ACHN (cell line): ENCODE results near the gene RAMP2.

Experiments used
- DNase-seq: peaks from one replicate; pipeline ENCODE4 v3.0.0-alpha.2; 2015
- in situ Hi-C: cut with HindIII; loops from 2 replicates; pipeline ENCODE4 v1.10.0; 2017; ENCODE audit warnings: low sequenced_read_pairs, low pct_ligation_motif_present, low pct_unique_long_range_greater_than_20kb

RAMP2 gene

GRCh38 chr17:42783791-42784138, 22.7 kb downstream of the RAMP2 start:
- in situ Hi-C loops: no loop called here
- DNase-seq: no peak

DNA sequence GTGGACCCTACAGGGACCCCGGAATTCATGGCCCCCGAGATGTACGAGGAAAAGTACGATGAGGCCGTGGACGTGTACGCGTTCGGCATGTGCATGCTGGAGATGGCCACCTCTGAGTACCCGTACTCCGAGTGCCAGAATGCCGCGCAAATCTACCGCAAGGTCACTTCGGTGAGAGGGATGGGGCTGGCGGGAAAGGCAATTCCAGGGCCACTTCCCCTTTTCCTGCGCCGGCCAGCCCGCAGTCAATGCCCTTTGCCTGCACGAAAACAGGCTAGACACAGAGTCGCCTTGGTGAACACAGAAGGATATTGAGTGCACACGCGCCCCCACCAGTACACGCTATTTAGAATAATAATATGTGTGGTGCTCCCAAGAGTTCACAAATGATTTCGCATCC, 23.4 kb downstream of the RAMP2 start:
- DNase-seq: no peak
- in situ Hi-C loops: no loop called here

DNA sequence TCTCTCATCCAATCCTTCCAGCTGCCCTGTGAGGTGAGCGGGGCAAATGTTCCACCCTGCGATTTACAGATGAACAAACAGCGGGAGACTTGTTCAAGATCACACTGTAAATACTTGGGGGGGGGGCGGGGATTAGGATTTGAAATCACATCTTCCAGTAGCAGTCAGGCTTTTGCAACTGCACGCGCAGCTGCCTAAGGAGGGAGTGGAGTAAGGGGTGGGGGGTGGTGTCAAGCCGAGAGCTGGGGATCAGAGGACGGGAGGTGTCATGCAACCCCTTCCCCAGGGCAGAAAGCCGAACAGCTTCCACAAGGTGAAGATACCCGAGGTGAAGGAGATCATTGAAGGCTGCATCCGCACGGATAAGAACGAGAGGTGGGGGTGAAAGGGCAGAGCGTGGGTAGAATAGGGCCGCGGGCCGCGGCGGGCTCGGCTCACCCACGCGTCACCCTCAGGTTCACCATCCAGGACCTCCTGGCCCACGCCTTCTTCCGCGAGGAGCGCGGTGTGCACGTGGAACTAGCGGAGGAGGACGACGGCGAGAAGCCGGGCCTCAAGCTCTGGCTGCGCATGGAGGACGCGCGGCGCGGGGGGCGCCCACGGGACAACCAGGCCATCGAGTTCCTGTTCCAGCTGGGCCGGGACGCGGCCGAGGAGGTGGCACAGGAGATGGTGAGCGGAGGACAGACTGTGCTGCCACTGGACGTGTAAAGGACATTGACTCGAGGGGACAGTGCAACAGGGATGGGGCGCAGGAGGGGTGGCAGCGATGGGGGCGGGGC, 24.0 kb downstream of the RAMP2 start:
- in situ Hi-C loops: no loop called here
- no peak for DNase-seq

DNA sequence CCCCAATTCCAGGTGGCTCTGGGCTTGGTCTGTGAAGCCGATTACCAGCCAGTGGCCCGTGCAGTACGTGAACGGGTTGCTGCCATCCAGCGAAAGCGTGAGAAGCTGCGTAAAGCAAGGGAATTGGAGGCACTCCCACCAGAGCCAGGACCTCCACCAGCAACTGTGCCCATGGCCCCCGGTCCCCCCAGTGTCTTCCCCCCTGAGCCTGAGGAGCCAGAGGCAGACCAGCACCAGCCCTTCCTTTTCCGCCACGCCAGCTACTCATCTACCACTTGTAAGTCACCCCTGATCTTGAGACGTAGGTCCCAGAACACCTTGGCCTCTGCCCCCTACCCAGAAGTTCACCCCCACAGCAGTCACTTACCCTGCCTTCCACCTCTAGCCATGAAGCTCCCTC, 26.2 kb downstream of the RAMP2 start:
- DNase-seq: no peak
- in situ Hi-C loops: no loop called here

DNA sequence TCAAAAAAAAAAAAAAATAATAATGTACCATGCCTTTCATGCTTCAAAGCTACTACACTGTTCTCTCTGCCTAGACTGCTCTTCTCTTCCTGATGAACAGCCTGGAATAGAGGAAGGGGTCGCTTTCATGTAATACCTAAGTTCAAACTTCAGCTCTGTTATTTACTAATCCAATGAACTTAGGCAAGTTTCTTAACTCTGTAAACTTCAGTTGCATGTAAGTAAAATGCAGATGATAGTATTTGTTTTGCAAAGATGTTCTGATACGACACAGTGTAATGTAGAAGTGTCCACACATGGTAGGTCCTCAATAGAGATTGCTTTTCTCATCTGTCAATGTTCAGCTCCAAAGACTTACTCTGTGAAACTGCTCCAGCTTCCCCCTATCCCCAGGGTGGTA, 30.9 kb downstream of the RAMP2 start:
- DNase-seq: no peak
- in situ Hi-C loops: no loop called here

DNA sequence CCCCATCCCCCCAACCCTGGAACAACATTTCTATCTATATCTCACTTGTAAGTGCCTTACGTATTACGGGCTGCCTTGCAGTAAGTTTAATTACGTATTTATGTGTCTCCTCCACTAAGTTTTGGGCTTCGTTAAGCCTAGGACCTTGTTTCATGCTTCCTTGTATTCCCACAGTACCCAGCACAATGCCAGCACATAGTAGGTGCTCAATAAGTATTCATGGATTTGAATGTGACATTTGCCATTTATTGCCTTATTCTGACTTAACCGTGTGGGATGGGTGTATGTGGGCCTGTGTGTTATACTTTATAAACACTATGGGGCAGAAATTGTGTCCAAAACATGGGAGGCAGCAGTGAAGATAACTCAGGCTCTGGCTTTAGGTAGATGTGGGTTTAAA, 31.5 kb downstream of the RAMP2 start:
- DNase-seq: no peak
- in situ Hi-C loops: no loop called here

DNA sequence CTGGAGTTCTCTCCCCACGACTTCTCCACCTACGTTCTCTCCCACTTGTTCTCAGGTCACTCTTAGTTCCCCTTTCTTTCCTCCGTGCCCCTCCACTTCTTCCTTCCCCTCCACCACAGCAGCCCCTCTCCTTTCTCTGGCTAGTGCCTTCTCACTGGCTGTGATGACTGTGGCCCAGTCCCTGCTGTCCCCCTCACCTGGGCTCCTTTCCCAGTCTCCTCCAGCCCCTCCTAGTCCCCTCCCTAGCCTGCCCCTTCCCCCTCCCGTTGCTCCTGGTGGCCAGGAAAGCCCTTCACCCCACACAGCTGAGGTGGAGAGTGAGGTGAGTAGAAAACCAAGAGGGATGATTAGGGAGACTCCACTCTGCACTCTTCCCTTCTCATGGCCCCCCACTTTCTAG, 34.0 kb downstream of the RAMP2 start:
- in situ Hi-C loops: no loop called here
- DNase-seq: no peak

- DNase-seq: no peak
- in situ Hi-C loops: no loop called here
Measured at GRCh38 chr17:42795465-42795864, 34.4 kb downstream of the RAMP2 start.

DNA sequence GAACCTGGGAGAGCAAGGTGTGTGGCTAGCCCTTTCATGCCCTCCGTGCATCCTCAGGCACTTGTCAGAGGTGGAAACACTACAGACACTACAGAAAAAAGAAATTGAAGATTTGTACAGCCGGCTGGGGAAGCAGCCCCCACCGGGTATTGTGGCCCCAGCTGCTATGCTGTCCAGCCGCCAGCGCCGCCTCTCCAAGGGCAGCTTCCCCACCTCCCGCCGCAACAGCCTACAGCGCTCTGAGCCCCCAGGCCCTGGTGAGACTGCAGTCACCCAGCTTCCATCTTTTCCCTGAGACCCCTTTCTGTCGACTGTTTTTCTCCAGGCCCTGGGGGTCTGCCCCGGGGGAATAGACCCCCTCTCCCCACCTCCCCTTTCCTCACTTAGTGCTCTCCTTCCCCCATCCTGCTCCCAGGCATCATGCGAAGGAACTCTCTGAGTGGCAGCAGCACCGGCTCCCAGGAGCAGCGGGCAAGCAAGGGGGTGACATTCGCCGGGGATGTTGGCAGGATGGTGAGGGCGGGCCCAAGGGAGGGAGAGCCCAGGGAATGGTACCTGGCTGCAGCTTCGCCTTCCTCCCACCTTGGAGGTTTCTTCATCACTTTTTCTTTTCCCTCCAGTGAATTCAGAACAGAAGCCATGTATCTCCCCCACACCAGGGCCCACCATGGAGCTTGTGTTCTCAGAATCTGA, 35.2 kb downstream of the RAMP2 start:
- in situ Hi-C loops: no loop called here
- DNase-seq: no peak

- in situ Hi-C loops: no loop called here
- peak; percentile 83 for DNase-seq
Measured at GRCh38 chr17:42797067-42798007, 36.3 kb downstream of the RAMP2 start.

GRCh38 chr17:42798011-42798382, 37.0 kb downstream of the RAMP2 start:
- DNase-seq: no peak

GRCh38 chr17:42798383-42799380, 37.7 kb downstream of the RAMP2 start, which contains the start of the genes CNTD1 and COA3:
Gene CNTD1, plus strand, starts transcription at chr17:42798861. Its CDS starts 207 bp downstream, at chr17:42799068.
Gene COA3, minus strand, starts transcription at chr17:42798704. Its CDS starts 23 bp downstream, at chr17:42798681.
- DNase-seq: peak; percentile 91
- in situ Hi-C loops: no loop called here

More at GRCh38 chr17:42798011-42798382, 37.0 kb downstream of the RAMP2 start:
- in situ Hi-C loops: no loop called here

- in situ Hi-C loops: no loop called here
- DNase-seq: no peak
Measured at GRCh38 chr17:42803074-42803883, 42.3 kb downstream of the RAMP2 start.

DNA sequence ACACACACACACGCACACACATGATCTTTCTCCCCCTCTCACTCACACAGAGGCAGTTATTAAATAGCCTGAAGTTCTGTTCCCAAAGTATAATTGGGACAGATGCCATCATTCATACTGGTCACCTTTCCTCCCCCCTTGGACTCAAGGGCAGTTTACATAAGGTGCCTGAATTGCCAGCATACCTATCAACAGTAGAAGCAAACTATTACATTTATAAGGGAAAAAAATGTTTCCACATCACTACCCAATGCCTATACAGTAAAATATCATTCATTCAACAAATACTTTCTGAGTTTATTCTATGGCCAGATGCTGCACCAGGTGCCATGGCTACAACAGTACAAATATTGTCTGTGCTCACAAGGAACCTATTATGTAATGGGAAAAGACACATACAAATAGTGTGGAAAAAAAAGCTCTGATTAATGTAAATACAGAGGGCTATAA, 43.9 kb downstream of the RAMP2 start:
- in situ Hi-C loops: no loop called here
- DNase-seq: no peak

- no peak for DNase-seq
- in situ Hi-C loops: no loop called here
Measured at GRCh38 chr17:42806249-42806648, 45.2 kb downstream of the RAMP2 start.

DNA sequence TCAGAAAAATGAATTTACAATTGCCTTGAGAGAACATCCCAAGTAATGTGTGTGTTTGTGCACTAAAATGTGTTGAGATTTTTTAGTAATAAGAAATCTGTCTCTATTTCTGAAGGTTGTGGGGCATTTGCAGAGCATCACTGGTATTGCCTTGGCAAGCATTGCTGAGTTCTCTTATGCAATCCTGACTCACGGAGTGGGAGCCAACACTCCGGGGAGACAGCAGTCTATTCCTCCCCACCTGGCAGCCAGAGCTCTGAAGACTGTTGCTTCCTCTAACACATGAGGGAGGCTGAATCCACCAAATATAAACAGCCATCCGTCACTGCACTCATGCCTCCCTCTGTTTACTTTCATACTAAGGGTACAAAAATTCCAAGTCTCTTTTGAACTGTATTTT, 48.2 kb downstream of the RAMP2 start:
- no peak for DNase-seq
- in situ Hi-C loops: no loop called here
